HepG2 (cell line): ENCODE measurements around the gene ISOC2. TPM values are rescaled to one million over a fixed set of nuclear protein-coding genes. Genes with fewer than 3 reads are reported as not detected.
A peak's percentile ranks its signal among the peaks of the same experiment; 100 is the strongest.

Experiments used
- ATAC-seq: fragments of 200-7000 bp; cut with Tn5 transposase; 3 replicates; pipeline ENCODE4 v1.9.1; 2020; ENCODE audit warnings: mild to moderate bottlenecking, moderate library complexity
- BruUV-seq: library from RNA; stranded (reverse); fragments of 400-500 nt; replicated peaks from 2 replicates; lab custom pipeline; 2021; lab: Mats Ljungman, UMichigan
- CTCF ChIA-PET: fragments of 300-600 bp; formaldehyde crosslinking; extraction: SDS; loops from one replicate; lab custom pipeline; 2021; ENCODE audit warnings: low total read pairs, inconsistent platforms, low intra/inter-chr PET ratio; lab: Yijun Ruan, JAX
- POLR2A ChIA-PET: fragments of 350-600 bp; sonication (Branson Sonifier 250); formaldehyde crosslinking; loops from one replicate; lab custom pipeline; 2020; ENCODE audit warnings: antibody characterized with exemption, inconsistent platforms; lab: Yijun Ruan, JAX
- DNase-seq: peaks from one replicate; pipeline ENCODE4 v3.0.0-alpha.2; 2015; ENCODE audit warnings: low spot score
- FAIRE-seq: peaks from 3 replicates; lab custom pipeline; 2011; peaks lifted over from hg19 to GRCh38; lab: Jason Lieb, UNC
- H2AFZ ChIP-seq: one replicate; pipeline ENCODE4 v1.6.1; 2011; ENCODE audit warnings: low read length, inconsistent platforms
- H3K27ac ChIP-seq: fragments of 300-600 bp; 3 replicates; pipeline ENCODE4 v1.8.0; 2011; ENCODE audit warnings: mixed run types, mild to moderate bottlenecking, mixed read lengths, low read length, inconsistent platforms; ENCODE audit not compliant: insufficient read depth; ENCODE audit errors: extremely low read length
- H3K27me3 ChIP-seq, 2 experiments: fragments of 200-600 bp in 1 of 2; 2 replicates in 1 of 2; 3 replicates in 1 of 2; pipeline versions ENCODE4 v1.6.0 to v1.8.0; 2011; ENCODE audit warnings: low read length in 2 of 2, mild to moderate bottlenecking in 2 of 2, moderate library complexity in 2 of 2, inconsistent platforms in 1 of 2; ENCODE audit not compliant: insufficient read depth in 2 of 2, control insufficient read depth in 1 of 2
- H3K36me3 ChIP-seq, 2 experiments: fragments of 200-600 bp in 1 of 2; replicated peaks in 1 of 2; 2 replicates in 1 of 2; 3 replicates in 1 of 2; pipeline versions ENCODE4 v1.5.1 to v1.8.0; 2011; ENCODE audit warnings: low read length in 2 of 2, inconsistent platforms in 1 of 2; ENCODE audit not compliant: insufficient read depth in 2 of 2, control insufficient read depth in 1 of 2
- H3K4me1 ChIP-seq: 2 replicates; pipeline ENCODE4 v1.5.1; 2012; ENCODE audit warnings: low read length, inconsistent platforms; ENCODE audit not compliant: insufficient read depth
- H3K4me2 ChIP-seq: 2 replicates; pipeline ENCODE4 v1.6.0; 2011; ENCODE audit warnings: low read depth, low read length, inconsistent platforms
- H3K4me3 ChIP-seq, 3 experiments: fragments of 200-600 bp in 1 of 3; sonication (generic), shearing (Covaris generic) in 1 of 3; replicated peaks in 1 of 3; 2 replicates each; pipeline ENCODE4 v1.5.1; 2011 to 2016; ENCODE audit warnings: low read length in 3 of 3, inconsistent platforms in 2 of 3, low read depth in 2 of 3, mild to moderate bottlenecking in 2 of 3, control low read depth in 1 of 3, mixed read lengths in 1 of 3; ENCODE audit not compliant: insufficient read depth in 1 of 3
- H3K79me2 ChIP-seq: one replicate; pipeline ENCODE4 v1.6.1; 2011; ENCODE audit warnings: low read length, inconsistent platforms; ENCODE audit not compliant: insufficient read depth
- H3K9ac ChIP-seq: 2 replicates; pipeline ENCODE4 v1.6.0; 2011; ENCODE audit warnings: mild to moderate bottlenecking, low read depth, low read length, inconsistent platforms; ENCODE audit not compliant: insufficient read depth
- H3K9me3 ChIP-seq: 2 replicates; pipeline ENCODE4 v1.5.1; 2012; ENCODE audit warnings: mild to moderate bottlenecking, low read length
- H4K20me1 ChIP-seq: 2 replicates; pipeline ENCODE4 v1.6.0; 2011; ENCODE audit warnings: inconsistent platforms, mild to moderate bottlenecking, low read length, moderate library complexity; ENCODE audit not compliant: insufficient read depth
- CBX5 ChIP-seq: sonication (generic); formaldehyde crosslinking; IDR thresholded peaks from 2 replicates; pipeline ENCODE4 v1.4.0; 2020; ENCODE audit warnings: missing genetic modification reagents, borderline replicate concordance
- CEBPB ChIP-seq: IDR thresholded peaks from 2 replicates; pipeline ENCODE4 v1.6.1; 2011; ENCODE audit warnings: low read depth, low read length, improper control_type of control experiment, borderline replicate concordance
- DBP ChIP-seq: sonication (generic); formaldehyde crosslinking; IDR thresholded peaks from 2 replicates; pipeline ENCODE4 v1.4.0; 2020; ENCODE audit warnings: missing genetic modification reagents; ENCODE audit errors: not compliant biosample characterization
- GATAD2A ChIP-seq: IDR thresholded peaks from 2 replicates; pipeline ENCODE4 v1.6.1; 2016
- RAD51 ChIP-seq: fragments of 450-650 bp; IDR thresholded peaks from 2 replicates; pipeline ENCODE4 v1.6.1; 2016; ENCODE audit warnings: borderline replicate concordance
- SOX6 ChIP-seq, 2 experiments: fragments of 450-650 bp in 1 of 2; sonication (generic) in 1 of 2; formaldehyde crosslinking in 1 of 2; IDR thresholded peaks; 2 replicates each; pipeline versions ENCODE4 v1.4.0 to v1.6.1; 2017 to 2020; ENCODE audit warnings: antibody characterized with exemption in 1 of 2, mild to moderate bottlenecking in 1 of 2, missing genetic modification reagents in 1 of 2
- ZNF101 ChIP-seq: sonication (generic); formaldehyde crosslinking; IDR thresholded peaks from 2 replicates; pipeline ENCODE4 v1.4.0; 2020; ENCODE audit warnings: mild to moderate bottlenecking, low read depth, missing genetic modification reagents, borderline replicate concordance
- ZNF557 ChIP-seq: sonication (generic); formaldehyde crosslinking; IDR thresholded peaks from 2 replicates; pipeline ENCODE4 v1.4.0; 2020; ENCODE audit warnings: missing genetic modification reagents
- WGBS: methylation state at CpG from one replicate; pipeline ENCODE4 v1.1.6; 2017; ENCODE audit warnings: low lambda C conversion rate; 5-methylcytosine and 5-hydroxymethylcytosine counted together
- in situ Hi-C: cut with HindIII; loops from 2 replicates; pipeline ENCODE4 v1.10.0; 2017; ENCODE audit warnings: low pct_unique_long_range_greater_than_20kb; ENCODE audit not compliant: extremely low pct_ligation_motif_present
- intact Hi-C: fragments of 100-400 bp; cut with micrococcal nuclease; formaldehyde crosslinking; loops from one replicate; pipeline ENCODE4 v1.10.0; 2022; ENCODE audit not compliant: unreplicated experiment
- polyA plus RNA-seq, 8 experiments: library from polyadenylated mRNA; depleted of rRNA in 3 of 8; stranded (reverse) in 7 of 8; unstranded in 1 of 8; fragments of >200 nt; fragmentation: Illumina TruSeq in 4 of 8; extraction: Trizol in 4 of 8; gene quantifications; 2 replicates each; pipeline versions ENCODE4 v1.2.1 to v1.2.3, GENCODE V29; 2011 to 2016; ENCODE audit warnings: low read depth in 4 of 8, missing spikeins in 1 of 8, mixed read lengths in 1 of 8; ENCODE audit not compliant: insufficient read depth in 1 of 8
- total RNA-seq, 5 experiments: library from RNA; depleted of rRNA; stranded (reverse); fragments of >200 nt; fragmentation: Illumina TruSeq; extraction: Trizol; gene quantifications; 2 replicates each; pipeline ENCODE4 v1.2.3, GENCODE V29; 2016; ENCODE audit warnings: low read depth in 1 of 5
- TF ChIP-seq, protein P1 (sequence below): sonication (generic); formaldehyde crosslinking; IDR thresholded peaks from 2 replicates; pipeline ENCODE4 v1.4.0; 2020; ENCODE audit warnings: low read depth, mild to moderate bottlenecking, missing genetic modification reagents

ISOC2 gene
- total and polyA plus RNA-seq, 2 of the 13 experiments (the other 11 are each of a cell fraction or from before 2014, with no cell fraction given) = 76.8 to 105 TPM

GRCh38 chr19:55446060-55446459 lies 15.4 kb downstream of the ISOC2 start:
- 2% methylated on average over 8 of the region's 8 CpGs for WGBS
- CTCF ChIA-PET = no interaction called here
- H3K4me2 ChIP-seq = no peak overlapping the region
- peaks cover 6 to 54% of the 10 kb centered on the region in 2 experiments; a peak in 4 of 5 replicates for H3K27me3 ChIP-seq
- ATAC-seq = no peak
- DNase-seq = peak; percentile 49
- intact Hi-C loops (no loop called here), in situ Hi-C loops (no loop called here)
- H3K79me2 ChIP-seq = no peaks in the 10 kb centered on the region
- no peaks in the 10 kb centered on the region for H3K36me3 ChIP-seq
- FAIRE-seq = no peak
- H3K4me3 ChIP-seq = no peak overlapping the region
- H2AFZ ChIP-seq = no peak overlapping the region
- no peak overlapping the region for H3K27ac ChIP-seq
- no peaks in the 10 kb centered on the region for H4K20me1 ChIP-seq
- POLR2A ChIA-PET = no interaction called here
- TF ChIP-seq SOX6 (IDR thresholded peaks at IDR 0.05) (no peak), SOX6 (CRISPR knock-in tag; IDR thresholded peaks at IDR 0.05) (0 out of 2 replicates have a peak, but pooled peaks have one; percentile 9), ZNF101 (CRISPR knock-in tag) (no peak), RAD51 (no peak), CEBPB (peak; percentile 53; the same call in 1 of the 2 replicates), GATAD2A (CRISPR knock-in tag) (0 out of 2 replicates have a peak, but pooled peaks have one; percentile 13)
- no peaks in the 10 kb centered on the region for H3K4me1 ChIP-seq
- no TSS peak for BruUV-seq
- no peaks in the 10 kb centered on the region for H3K9me3 ChIP-seq
- no peak overlapping the region for H3K9ac ChIP-seq

GRCh38 chr19:55444646-55445045 lies 16.8 kb downstream of the ISOC2 start:
- intact Hi-C loops (no loop called here), in situ Hi-C loops (no loop called here)
- 27% methylated on average over 7 of the region's 11 CpGs for WGBS
- no peak for DNase-seq
- H3K27me3 ChIP-seq = peaks cover 6 to 56% of the 10 kb centered on the region in 2 experiments; a peak in 4 of 5 replicates
- no peak for ATAC-seq
- H3K79me2 ChIP-seq = no peaks in the 10 kb centered on the region
- no peak overlapping the region for H3K27ac ChIP-seq
- H3K9ac ChIP-seq = no peak overlapping the region
- H3K36me3 ChIP-seq = no peaks in the 10 kb centered on the region
- no TSS peak for BruUV-seq
- no peak for FAIRE-seq
- H2AFZ ChIP-seq = no peak overlapping the region
- H4K20me1 ChIP-seq = peaks cover 4% of the 10 kb centered on the region; the same call in 1 of the 2 replicates
- no peaks in the 10 kb centered on the region for H3K9me3 ChIP-seq
- no peaks in the 10 kb centered on the region for H3K4me1 ChIP-seq
- CTCF ChIA-PET = no interaction called here
- no peak overlapping the region for H3K4me2 ChIP-seq
- POLR2A ChIA-PET = no interaction called here
- no peak overlapping the region for H3K4me3 ChIP-seq
- TF ChIP-seq, protein P1, sequence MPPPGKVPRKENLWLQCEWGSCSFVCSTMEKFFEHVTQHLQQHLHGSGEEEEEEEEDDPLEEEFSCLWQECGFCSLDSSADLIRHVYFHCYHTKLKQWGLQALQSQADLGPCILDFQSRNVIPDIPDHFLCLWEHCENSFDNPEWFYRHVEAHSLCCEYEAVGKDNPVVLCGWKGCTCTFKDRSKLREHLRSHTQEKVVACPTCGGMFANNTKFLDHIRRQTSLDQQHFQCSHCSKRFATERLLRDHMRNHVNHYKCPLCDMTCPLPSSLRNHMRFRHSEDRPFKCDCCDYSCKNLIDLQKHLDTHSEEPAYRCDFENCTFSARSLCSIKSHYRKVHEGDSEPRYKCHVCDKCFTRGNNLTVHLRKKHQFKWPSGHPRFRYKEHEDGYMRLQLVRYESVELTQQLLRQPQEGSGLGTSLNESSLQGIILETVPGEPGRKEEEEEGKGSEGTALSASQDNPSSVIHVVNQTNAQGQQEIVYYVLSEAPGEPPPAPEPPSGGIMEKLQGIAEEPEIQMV (CRISPR knock-in tag) = no peak
- TF ChIP-seq DBP = no peak
- no peak for TF ChIP-seq ZNF557 (CRISPR knock-in tag)
- TF ChIP-seq CBX5 = no peak
